Endometrial microvascular endothelial cells (primary cell): Measurements from ENCODE around the gene GAB2. TPM values are rescaled to one million over a fixed set of nuclear protein-coding genes. Genes with fewer than 3 reads are reported as not detected.
"Not testable (repeated sequence)": the region's sequence is repeated elsewhere in the genome, so short reads cannot be mapped to it uniquely, and the experiment has no call there.

Experiments used
- in situ Hi-C: cut with HindIII; loops from 2 replicates; pipeline ENCODE4 v1.10.0; 2017; ENCODE audit warnings: low sequenced_read_pairs, low pct_unique_long_range_greater_than_20kb; ENCODE audit errors: inconsistent ontology term
- total RNA-seq: library from RNA; depleted of rRNA; stranded (reverse); fragments of >200 nt; gene quantifications from one replicate; pipeline ENCODE4 v1.2.3, GENCODE V29; 2015; ENCODE audit errors: inconsistent ontology term

The GAB2 gene
- total RNA-seq, 1 donor from 2014 or later = 16.8 TPM

DNA sequence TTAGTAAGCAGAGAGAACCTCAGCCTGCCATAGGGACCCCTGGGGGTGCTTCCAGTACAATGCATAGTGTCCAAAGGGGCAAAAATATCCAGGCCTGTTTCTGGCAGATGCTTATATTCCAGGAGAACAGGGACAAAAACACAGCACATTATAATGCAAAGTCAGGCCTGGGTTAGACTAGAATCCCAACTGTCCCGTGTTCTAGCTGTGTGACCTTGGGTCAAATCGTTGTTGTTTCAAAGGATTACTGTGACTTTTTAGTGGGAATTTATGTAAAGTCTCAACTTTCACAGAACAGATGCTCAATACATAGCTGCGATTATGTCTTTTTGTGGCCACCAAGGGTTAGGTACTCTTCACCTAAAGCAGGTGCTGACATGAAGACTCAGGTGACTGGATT lies 142.9 kb downstream of the GAB2 start:
- in situ Hi-C loops = no loop called here

DNA sequence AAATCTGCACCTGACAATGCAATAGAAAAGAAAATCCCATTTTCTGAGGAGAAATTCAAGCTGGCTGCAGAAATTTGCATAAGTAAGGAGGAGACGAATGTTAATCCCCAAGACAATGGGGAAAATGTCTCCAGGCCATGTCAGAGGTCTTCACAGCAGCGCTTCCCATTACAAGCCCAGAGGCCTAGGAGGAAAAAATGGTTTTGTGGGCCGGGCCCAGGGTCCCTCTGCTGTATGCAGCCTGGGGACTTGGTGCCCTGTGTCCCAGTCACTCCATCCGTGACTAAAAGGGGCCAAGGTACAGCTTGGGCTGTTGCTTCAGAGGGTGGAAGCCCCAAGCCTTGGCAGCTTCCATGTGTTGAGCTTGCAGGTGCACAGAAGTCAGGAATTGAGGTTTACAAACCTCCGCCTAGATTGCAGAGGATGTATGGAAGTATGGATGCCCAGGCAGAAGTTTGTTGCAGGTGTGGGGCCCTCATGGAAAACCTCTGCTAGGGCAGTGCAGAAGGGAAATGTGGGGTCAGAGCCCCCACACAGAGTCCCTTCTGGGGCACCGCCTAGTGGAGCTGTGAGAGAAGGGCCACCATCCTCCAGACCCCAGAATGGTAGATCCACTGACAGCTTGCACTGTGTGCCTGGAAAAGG lies 144.9 kb downstream of the GAB2 start:
- in situ Hi-C loops = not testable (repeated sequence)

DNA sequence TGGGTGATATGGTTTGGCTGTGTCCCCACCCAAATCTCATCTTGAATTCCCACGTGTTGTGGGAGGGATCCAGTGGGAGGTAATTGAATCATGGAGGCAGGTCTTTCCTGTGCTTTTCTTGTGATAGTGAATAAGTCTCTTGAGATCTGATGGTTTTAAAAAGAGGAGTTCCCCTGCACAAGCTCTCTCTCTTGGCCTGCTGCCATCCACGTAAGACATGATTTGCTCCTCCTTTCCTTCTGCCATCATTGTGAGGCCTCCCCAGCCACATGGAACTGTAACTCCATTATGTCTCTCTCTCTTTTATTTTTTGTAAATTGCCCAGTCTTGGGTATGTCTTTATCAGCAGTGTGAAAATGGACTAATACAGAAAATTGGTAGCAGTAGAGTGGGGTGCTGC lies 145.8 kb downstream of the GAB2 start:
- in situ Hi-C loops = not testable (repeated sequence)

DNA sequence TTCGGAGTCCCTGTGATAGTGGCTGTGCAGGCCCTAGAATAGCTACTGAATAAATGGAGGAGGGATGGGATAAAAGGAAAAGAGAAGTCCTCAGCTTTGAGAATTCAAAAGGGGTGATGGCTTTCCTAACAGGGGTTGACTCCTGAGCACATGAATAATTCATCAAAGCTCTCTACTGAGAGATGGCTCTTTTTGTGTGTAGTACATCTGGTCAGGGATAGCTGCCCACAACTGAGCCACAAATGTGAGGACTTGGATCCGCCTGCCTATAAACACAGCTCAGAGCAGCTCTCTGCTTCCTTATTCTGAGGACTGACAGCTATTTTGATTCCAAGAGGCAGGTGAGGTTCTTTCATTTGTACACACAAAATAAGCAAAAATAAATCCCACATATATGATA lies 146.6 kb downstream of the GAB2 start:
- in situ Hi-C loops = no loop called here

DNA sequence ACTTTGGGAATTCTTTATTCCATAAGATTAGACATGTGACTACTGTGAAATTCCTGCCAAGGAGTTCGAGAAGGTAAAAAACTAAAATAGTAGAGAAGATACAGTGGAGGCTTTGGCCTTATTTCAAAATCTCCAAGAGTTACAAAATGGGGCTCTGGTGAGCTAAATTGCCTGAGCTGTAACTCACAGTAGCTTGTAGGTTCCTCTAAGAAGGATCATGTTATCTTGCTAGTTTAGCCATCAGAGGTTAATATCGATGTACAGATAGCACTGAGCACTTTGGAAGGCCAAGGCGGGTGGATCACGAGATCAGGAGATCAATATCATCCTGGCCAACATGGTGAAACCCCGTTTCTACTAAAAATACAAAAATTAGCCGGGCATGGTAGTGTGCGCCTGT lies 147.8 kb downstream of the GAB2 start:
- in situ Hi-C loops = no loop called here

DNA sequence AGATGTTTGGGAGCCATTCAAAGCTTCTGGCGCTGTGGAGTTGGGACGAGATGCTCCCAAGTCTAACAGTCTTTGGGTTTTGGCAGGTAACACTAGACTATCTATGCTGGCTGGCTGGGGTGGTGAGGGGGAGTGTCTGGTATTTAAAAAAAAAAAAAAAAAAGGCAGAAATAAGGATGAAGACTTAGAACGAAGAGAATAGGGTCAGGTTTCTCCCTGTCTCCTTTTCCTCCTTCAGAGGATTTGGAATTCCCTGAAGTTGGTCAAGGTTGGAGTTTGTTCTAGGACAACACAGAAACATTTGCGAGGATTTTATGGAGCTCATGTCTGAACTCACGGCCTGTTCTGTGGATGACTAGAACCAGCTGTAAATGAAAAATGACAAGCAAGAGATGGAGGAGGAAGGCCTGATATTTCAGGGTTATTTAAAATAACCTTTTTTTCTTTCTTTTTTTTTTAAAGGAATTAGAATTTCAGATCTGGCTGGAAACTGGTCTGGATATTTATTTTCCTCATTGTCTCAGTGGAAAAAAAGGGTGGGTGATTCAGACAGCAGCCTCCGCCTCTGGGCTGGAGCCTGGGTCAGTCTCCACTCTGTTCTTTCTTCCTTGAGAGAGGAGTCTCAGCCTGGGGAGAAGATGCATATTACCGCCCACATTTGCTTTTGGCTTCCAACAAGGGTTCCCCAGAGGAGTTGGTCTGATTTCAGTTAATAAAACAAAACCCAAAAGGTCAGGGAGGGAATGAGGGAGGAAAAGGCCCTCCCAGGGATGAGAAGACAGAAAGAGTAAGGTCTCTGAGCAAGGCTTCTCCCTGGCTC lies 148.8 kb downstream of the GAB2 start:
- in situ Hi-C loops = no loop called here

DNA sequence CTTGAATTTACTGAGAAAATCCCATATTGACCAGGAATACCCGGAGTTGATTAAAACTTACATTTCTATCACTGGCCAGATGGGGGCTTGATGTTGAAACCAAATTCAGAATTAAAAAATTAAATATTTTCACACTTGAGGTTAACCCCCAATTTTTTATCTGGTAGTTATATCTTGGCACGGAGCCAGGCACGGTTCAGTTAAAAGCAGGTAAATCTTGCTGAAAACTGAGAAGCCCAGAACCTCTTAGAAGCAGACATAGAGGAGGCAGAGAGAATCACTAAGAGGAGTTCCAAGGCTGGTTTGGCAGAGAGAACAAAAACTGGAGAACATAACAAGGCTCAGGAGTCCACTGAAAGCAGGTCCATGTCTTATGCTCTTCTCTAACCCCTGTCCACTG lies 151.2 kb downstream of the GAB2 start:
- in situ Hi-C loops = no loop called here

DNA sequence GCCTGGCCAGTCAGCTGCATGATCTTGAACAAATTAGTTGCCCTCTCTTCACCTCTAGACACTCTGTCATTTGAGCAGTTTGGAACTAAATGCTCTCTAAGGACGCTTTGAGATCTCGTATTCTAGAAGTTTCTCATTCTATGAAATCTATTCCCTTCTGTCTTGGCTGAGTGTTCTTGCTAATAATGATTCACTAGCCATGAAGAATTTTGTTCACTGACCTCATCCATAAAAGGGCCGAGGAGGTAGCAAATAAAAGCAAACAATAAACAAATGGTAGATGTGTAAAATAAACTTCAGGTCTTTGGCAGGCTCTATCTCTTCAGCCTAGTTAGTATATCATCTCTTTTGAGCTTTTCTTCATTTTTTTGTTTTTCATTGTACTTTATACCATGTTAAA lies 152.3 kb downstream of the GAB2 start:
- in situ Hi-C loops = no loop called here

DNA sequence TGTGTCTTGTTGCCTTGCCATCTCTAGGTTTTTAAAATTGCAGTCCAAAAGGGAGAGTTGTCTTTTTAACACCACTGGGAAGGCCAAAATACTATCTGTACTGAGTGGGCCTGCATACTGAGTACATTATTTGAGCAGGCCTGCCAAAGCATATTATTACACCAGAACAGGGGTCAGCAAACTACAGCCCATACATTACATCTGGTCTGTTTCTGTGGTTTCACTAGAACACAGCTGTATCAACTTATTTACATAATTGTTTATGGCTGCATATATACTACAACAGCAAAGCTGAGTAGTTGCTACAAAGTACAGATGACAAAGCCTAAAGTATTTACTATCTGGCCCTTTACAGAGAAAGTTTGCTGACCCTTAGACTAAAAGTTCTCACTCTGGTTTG lies 154.9 kb downstream of the GAB2 start:
- in situ Hi-C loops = no loop called here

DNA sequence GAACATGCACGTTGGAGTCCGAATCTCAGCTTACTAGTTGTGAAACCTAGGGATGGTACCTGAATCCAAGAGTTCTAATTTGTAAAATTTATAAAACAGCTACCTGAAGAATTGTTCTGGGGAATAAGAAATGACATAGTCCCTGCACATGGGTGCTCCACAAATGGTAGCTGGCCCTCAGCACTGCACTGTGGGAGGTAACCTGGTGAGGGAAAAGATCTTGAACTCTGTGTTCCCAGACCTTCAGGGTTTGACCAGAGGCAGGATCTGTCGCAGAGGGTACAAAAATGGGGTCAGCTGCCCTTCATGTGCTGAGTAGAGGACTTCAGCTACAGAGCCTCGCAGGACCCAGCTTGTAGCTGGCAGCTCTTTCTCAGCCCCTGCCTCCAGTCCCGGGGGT lies 155.4 kb downstream of the GAB2 start:
- in situ Hi-C loops = no loop called here

DNA sequence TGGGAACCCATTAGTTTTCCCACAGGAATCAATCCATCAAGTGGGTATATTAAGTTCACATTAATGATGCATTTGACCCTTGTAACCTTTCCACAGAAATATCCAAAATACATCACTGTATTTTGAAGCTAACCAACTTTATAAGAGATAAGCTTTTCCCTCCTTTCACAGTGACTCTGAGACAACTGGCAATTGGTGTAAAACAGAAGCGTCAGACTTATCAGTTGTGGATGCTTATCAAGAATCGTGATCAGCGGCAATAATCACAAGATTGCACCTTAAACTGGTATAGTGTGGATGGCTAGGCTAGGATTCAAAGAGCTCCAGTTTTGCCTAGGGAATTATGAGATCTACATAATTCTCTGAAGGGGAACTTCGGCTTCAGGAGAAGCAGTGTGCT lies 155.8 kb downstream of the GAB2 start:
- in situ Hi-C loops = no loop called here

DNA sequence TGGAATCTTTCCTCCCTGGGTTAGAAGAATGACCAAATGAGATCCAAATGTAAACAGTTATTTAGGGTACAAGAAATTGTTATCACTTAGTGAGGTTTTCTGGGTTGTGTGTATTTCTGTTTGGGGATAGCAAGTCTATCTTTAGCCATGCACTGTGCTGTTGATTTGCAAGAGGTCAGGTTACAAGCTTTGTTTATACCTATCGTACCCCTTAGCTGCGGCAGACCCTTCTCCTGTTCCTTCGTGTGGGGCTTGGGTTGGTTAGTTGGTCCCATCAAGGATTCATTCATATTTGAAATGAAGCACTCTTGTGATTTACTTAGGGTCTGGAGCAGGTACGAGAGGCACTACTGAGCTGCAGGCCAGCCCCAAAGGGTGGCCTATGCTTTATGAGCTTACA lies 156.3 kb downstream of the GAB2 start:
- in situ Hi-C loops = no loop called here

DNA sequence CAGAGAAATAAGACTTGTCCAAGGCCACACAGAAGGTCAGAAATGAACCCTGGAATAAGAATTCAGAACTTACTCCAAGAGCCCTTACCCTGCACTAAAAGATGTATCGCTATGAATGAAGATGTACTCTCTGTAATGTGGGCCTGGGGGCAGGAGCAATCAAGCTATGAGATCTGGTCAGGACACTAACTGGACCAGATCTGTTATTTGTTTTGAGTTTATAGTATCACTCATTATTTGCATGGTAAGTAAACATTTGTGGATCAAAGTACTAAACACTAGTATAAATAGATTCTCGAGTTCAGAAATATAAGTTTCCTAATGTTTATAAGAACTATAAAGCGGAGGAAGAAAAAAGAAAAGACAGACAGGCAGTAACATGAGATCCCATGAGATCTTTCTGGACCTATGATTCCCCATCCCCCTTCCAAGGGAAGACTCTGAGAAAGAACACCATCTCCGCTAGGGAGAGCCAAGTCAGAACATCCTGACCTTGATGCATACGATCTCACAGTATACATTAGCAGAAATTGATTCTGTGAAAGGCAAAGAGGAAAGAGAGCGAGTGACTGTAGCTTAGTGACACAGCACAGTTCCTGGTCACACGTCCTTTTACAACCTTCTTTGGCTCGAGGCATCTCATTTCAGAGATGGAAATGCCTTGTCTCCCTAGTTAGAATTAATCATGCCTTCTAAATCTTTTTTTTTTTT lies 157.7 kb downstream of the GAB2 start:
- in situ Hi-C loops = no loop called here

DNA sequence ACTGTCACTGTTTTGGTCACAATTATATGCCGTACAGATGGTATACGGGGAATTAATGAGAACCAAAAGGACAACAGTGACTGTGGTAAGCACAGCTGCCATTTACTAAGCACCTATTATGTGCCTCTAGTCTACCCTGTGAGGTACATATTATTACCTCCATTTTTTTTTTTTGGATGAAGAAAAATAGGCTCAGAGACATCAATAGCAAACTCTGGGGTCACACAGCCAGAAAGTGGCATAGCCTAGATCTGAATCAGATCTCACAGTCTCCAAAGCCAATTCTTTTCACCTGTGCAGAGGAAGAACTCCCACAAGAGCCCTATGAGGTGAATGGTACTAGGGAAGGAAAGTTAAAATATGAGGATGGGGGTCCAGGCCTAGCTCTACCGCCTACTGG lies 160.0 kb downstream of the GAB2 start:
- in situ Hi-C loops = no loop called here

DNA sequence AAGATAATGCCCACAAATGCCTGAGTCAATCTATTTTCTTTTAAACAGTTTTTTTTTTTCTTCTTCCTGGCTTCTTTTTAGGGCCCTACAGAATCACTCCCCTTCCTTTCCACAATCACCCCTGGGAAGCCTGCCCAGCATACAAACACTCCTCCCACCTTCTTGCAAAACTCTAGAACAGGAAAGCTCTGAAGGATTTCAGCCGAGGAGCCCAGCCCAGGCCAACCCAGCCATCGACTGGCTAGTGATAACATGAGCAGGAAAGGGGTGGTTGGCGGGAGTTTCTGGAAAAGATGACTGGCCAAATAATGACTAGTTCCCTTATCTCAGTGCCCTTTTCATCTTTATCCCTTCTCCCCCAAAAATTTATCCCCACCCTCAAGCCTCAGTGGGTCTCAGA lies 160.7 kb downstream of the GAB2 start:
- in situ Hi-C loops = no loop called here

DNA sequence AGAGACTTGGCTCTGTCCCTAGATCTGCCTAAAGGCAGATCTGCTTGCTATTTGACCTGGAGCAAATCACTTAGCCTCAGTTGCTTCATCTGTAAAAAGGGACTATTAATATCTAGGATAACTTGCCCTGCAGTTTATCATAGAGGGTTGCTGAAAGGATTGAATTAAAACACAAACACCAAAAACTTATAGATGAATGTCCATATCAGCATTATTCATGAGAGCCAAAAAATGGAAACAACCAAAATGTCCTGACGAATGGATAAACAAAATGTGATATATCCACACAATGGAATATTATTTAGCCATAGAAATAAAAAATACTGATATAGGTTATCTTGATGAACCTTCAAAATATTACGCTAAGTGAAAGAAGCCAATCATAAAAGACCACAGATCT lies 161.7 kb downstream of the GAB2 start:
- in situ Hi-C loops = no loop called here

DNA sequence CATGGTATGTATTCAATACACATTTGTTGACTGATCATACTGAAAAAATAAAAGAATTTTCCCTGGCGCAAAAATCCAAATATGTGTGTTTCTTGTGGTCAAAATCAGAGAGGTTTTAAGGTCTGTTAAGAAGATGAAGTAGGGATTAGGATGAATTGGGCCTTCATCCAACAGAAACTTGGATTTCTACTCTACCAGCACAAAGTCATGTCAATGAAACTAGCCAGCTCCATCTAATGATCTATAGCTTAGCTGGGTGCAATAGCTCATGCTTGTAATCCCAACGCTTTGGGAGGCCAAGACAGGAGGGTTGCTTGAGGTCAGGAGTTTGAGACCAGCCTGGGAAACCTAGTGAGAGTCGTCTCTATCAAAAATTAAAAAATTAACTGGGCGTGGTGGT lies 163.4 kb downstream of the GAB2 start:
- in situ Hi-C loops = no loop called here

DNA sequence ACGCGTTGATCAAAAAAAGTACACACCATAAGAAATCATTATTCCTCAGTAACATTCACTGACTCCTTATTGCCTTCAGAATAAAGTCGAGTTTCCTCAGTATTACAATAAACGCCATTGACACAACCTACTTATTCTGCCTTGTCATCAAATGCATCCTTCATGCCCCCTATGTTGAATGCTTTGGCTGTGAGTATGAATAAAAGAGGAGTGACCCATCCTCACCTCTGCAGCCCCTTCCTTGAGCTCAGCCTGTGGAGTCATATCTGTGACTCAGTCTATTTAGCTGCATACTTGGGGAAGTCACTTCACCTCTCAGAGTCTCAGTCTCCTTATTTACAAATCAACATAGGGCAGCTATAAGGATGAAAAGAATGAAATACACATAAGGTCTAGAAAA lies 163.8 kb downstream of the GAB2 start:
- in situ Hi-C loops = no loop called here

DNA sequence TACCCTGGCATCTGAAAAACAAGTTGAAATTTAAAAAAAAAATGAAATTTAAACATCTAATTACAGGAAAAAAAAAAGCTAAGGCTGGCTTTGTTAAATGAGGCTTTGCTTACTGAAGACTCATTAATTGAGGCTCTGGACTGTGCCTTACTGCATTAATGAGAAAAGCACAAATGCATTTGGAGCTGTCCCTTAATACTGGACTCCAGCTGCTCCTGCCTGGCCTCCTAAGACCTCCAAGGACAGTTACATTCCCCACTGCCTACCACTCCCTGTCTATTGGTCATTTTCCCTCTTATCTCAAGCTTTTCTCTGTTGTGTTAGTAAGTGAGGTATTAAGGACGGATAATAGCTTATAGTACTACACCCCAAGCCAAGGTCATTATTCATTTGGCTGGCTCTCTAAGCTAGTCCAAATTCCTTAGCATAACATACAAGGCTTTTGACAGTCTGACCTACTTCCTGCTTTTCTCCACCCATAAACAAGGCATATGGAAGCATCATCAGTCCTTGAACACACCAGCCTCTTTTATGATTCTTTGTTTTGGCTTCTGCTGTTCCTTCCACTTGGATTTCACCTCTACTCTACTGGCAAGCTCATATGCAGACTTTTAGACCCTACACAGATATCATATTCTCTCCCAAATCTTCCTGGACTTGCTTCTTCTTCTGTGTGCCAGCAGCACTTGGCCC lies 166.4 kb downstream of the GAB2 start:
- in situ Hi-C loops = no loop called here

DNA sequence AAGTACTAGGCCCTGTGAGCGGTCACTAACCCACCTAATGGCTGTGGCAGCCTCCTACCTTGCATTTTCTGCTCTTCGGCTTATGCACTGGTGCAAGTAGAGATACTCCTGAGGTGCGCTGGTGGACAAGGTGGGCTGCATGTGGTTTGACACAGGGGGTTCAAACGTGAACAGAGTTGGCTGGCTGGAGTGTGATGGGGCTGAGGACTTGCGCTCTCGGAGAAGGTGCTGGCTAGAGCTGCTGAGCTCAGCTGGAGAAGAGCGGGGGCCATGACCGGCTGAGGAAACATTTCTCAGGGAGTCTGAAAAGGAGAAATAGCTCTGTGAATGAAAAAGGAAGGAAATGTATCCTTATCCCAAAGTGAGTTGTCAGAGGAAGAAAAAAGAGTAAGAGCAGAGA lies 167.5 kb downstream of the GAB2 start:
- in situ Hi-C loops = no loop called here
